Heart left ventricle (tissue), 16 donors: ENCODE results near the gene ADCY9. TPM values are rescaled to one million over a fixed set of nuclear protein-coding genes. Genes with fewer than 3 reads are reported as not detected.

ENCODE experiments used
- ATAC-seq, 4 donors: fragments of 200-7000 bp; cut with Tn5 transposase; one replicate each; pipeline ENCODE4 v1.9.1; 2020 to 2022; ENCODE audit warnings: moderate library complexity in 4 of 4, mild to moderate bottlenecking in 3 of 4, moderate number of reproducible peaks in 1 of 4
- DNase-seq, 5 donors: peaks; one replicate each; pipeline ENCODE4 v3.0.0-alpha.2; 2020
- H3K27ac ChIP-seq, 12 donors: fragments of 200-600 bp; sonication (generic) in 4 of 12; one replicate each; pipeline versions ENCODE4 v1.5.0 to v1.8.0; 2016 to 2022; ENCODE audit warnings: mild to moderate bottlenecking in 2 of 12
- H3K27me3 ChIP-seq, 9 donors: fragments of 200-600 bp; sonication (generic) in 2 of 9; one replicate each; pipeline versions ENCODE4 v1.5.1 to v1.8.0; 2016 to 2022; ENCODE audit warnings: mild to moderate bottlenecking in 3 of 9
- H3K36me3 ChIP-seq, 9 donors: fragments of 200-600 bp; sonication (generic) in 2 of 9; one replicate each; pipeline versions ENCODE4 v1.5.0 to v1.8.0; 2018 to 2022; ENCODE audit warnings: mild to moderate bottlenecking in 2 of 9
- H3K4me1 ChIP-seq, 12 donors: fragments of 200-600 bp; sonication (generic) in 4 of 12; one replicate each; pipeline versions ENCODE4 v1.5.0 to v1.8.0; 2016 to 2022; ENCODE audit warnings: mild to moderate bottlenecking in 3 of 12
- H3K4me3 ChIP-seq, 12 donors: fragments of 200-600 bp; sonication (generic) in 4 of 12; one replicate each; pipeline versions ENCODE4 v1.5.0 to v1.8.0; 2017 to 2022; ENCODE audit warnings: mild to moderate bottlenecking in 9 of 12, moderate library complexity in 4 of 12
- H3K9me3 ChIP-seq, 12 donors: fragments of 200-600 bp; sonication (generic) in 4 of 12; one replicate each; pipeline versions ENCODE4 v1.5.0 to v1.8.0; 2016 to 2022; ENCODE audit warnings: mild to moderate bottlenecking in 1 of 12
- CTCF ChIP-seq, 12 donors: fragments of 200-600 bp; sonication (generic) in 4 of 12; IDR thresholded peaks; one replicate each; pipeline versions ENCODE4 v1.5.0 to v1.8.0; 2018 to 2022; ENCODE audit warnings: antibody characterized with exemption in 12 of 12, mild to moderate bottlenecking in 5 of 12
- POLR2A ChIP-seq, 2 donors: fragments of 450-650 bp; IDR thresholded peaks; one replicate each; pipeline ENCODE4 v1.6.1; 2017; ENCODE audit warnings: antibody characterized with exemption in 2 of 2, mild to moderate bottlenecking in 2 of 2, moderate library complexity in 2 of 2
- WGBS, 4 donors: extraction: QIAGEN DNeasy Blood & Tissue Kit in 2 of 4; methylation state at CpG; one replicate each; pipeline versions ENCODE4 v1.1.5 to v1.1.7; 2013 to 2018; 5-methylcytosine and 5-hydroxymethylcytosine counted together
- intact Hi-C, 10 donors: fragments of 100-400 bp; cut with DNase I; formaldehyde crosslinking; loops; one replicate each; pipeline versions ENCODE4 v1.11.1 to v1.14.2; 2022
- polyA plus RNA-seq, 2 donors: library from polyadenylated mRNA; stranded (reverse); fragments of 200-250 nt; gene quantifications; one replicate each; pipeline ENCODE4 v1.2.3, GENCODE V29; 2013
- total RNA-seq, 9 donors: library from RNA; depleted of rRNA in 2 of 9; stranded (reverse); fragments of >200 nt in 2 of 9; fragmentation: NEBNext Ultra II Directional in 3 of 9; extraction: Animal tissue kit (Norgen Biotek cat#: 25700) in 3 of 9; gene quantifications; one replicate each; pipeline versions ENCODE4 v1.1.0 to v1.2.4, GENCODE V29; 2016 to 2023
- donor health status: ischemic (EF 13 %, LVEDD 7.1; RV severe dilation, severe dysfunction).
- donor health status: healthy with polysubstance abuse.
- donor health status: DM: no; HTN: yes; CAD: no.
- donor health status: DM: no; HTN: no; CAD: no.
- donor health status: ischemic (EF 25% LVEDD 6.9; RV normal size, moderate dysfunction).
- donor health status: ischemic (EF 25% LVEDD 5.7; RV mildly dilated, moderate dysfunction).
- donor health status: healthy.
- donor health status: DM: yes; HTN: yes; CAD: no.
- donor health status: ischemic (EF 35%, LVEDD 5.7; RV mildly dilated, moderate dysfunction).
- donor health status: nonischemic (EF 11% LVEDD 7.7; RV severe dilation, severe dysfunction).
- donor health status: DM: yes; HTN: yes; CAD: no.
- donor health status: PGD.
- donor health status: ischemic (EF 29% LVEDD 5.4; RV normal size, mild dysfunction).
- donor health status: nonischemic (EF 23%, LVEDD 6.1; RV moderate dilation, normal function).

ADCY9 gene
- total and polyA plus RNA-seq, 11 donors = 11.8 to 85.8 (median 45.0) TPM

- Histone ChIP-seq H3K4me1 (peaks cover 0 to 16% (median 7%) of the 10 kb centered on the region in 12 donors), H3K36me3 (peaks cover 0 to 9% (median 2%) of the 10 kb centered on the region in 9 donors), H3K4me3 (no peak overlapping the region), H3K27me3 (no peaks in the 10 kb centered on the region), H3K27ac (no peak overlapping the region), H3K9me3 (no peaks in the 10 kb centered on the region)
- DNase-seq = no peak
- 97 to 98% (median 97%) methylated on average over 5 of the region's 5 CpGs for WGBS, 4 donors
- intact Hi-C loops = loop anchor here in 1 of 10 donors (10.0 kb wide), 1 partner anchor 101 kb away; no protein-coding TSS in a partner anchor
- ATAC-seq = no peak
- TF ChIP-seq CTCF (IDR thresholded peaks at IDR 0.05) = no peak
- no peak for TF ChIP-seq POLR2A (IDR thresholded peaks at IDR 0.05)
These were observed 10.4 kb downstream of the ADCY9 start for GRCh38 chr16:4105848-4106247.

- H3K27ac ChIP-seq = no peak overlapping the region
- intact Hi-C loops = loop anchor here in 2 of 10 donors (5.0 to 10.0 kb wide), 2 partner anchors 99 to 101 kb away; no protein-coding TSS in a partner anchor
- H3K27me3 ChIP-seq = no peaks in the 10 kb centered on the region
- no peaks in the 10 kb centered on the region for H3K9me3 ChIP-seq
- TF ChIP-seq POLR2A (IDR thresholded peaks at IDR 0.05) (no peak), CTCF (IDR thresholded peaks at IDR 0.05) (no peak)
- no peak for DNase-seq
- no peak for ATAC-seq
- peaks cover 0 to 9% (median 2%) of the 10 kb centered on the region in 9 donors for H3K36me3 ChIP-seq
- 81 to 88% (median 85%) methylated on average over 15 of the region's 15 CpGs for WGBS, 4 donors
- H3K4me3 ChIP-seq = no peak overlapping the region
- H3K4me1 ChIP-seq = peaks cover 0 to 12% (median 6%) of the 10 kb centered on the region in 12 donors
These were observed 12.5 kb downstream of the ADCY9 start for GRCh38 chr16:4103745-4104144.

GRCh38 chr16:4101421-4102219 is 14.6 kb downstream of the ADCY9 start:
- Histone ChIP-seq H3K4me1 (peaks cover 0 to 23% (median 8%) of the 10 kb centered on the region in 12 donors), H3K4me3 (peak overlapping the region in 5 of 12 donors; percentile 9 to 44 (median 14)), H3K27ac (peak overlapping the region in 2 of 12 donors; percentile 2 to 47), H3K36me3 (peaks cover 0 to 9% (median 2%) of the 10 kb centered on the region in 9 donors), H3K27me3 (no peaks in the 10 kb centered on the region), H3K9me3 (no peaks in the 10 kb centered on the region)
- intact Hi-C loops = loop anchor here in 2 of 10 donors (5.0 to 10.0 kb wide), 2 partner anchors 97 to 99 kb away; no protein-coding TSS in a partner anchor
- ATAC-seq (peak; percentile 57 to 81 (median 71)), DNase-seq (peak in 4 of 5 donors; percentile 33 to 60 (median 46))
- TF ChIP-seq POLR2A (IDR thresholded peaks at IDR 0.05) = no peak
- no peak for TF ChIP-seq CTCF (IDR thresholded peaks at IDR 0.05)
- WGBS, 4 donors = 56 to 72% (median 65%) methylated on average over 20 of the region's 20 CpGs

- no peak overlapping the region for H3K27ac ChIP-seq
- intact Hi-C loops = loop anchor here in 1 of 10 donors (10.0 kb wide), 1 partner anchor 54 kb away; no protein-coding TSS in a partner anchor
- no peaks in the 10 kb centered on the region for H3K9me3 ChIP-seq
- WGBS, 4 donors = 79 to 85% (median 83%) methylated on average over 4 of the region's 4 CpGs
- ATAC-seq = no peak
- H3K4me3 ChIP-seq = no peak overlapping the region
- peaks cover 0 to 5% (median 0%) of the 10 kb centered on the region in 9 donors for H3K36me3 ChIP-seq
- no peak for TF ChIP-seq POLR2A (IDR thresholded peaks at IDR 0.05)
- peaks cover 0 to 41% (median 20%) of the 10 kb centered on the region in 12 donors for H3K4me1 ChIP-seq
- H3K27me3 ChIP-seq = no peaks in the 10 kb centered on the region
- DNase-seq = no peak
These were observed 17.7 kb downstream of the ADCY9 start for GRCh38 chr16:4098501-4098900.
